GM18519 (cell line): ENCODE results near the gene RABL2B.

ENCODE experiments used
- ATAC-seq: cut with Tn5 transposase; IDR thresholded peaks from one replicate; pipeline ENCODE4 v1.9.1; 2021; ENCODE audit warnings: mild to moderate bottlenecking, moderate library complexity; ENCODE audit not compliant: unreplicated experiment, low FRiP score

The RABL2B gene

GRCh38 chr22:50724616-50725015, 58.8 kb downstream of the RABL2B start:
- no peak for ATAC-seq

GRCh38 chr22:50723991-50724390, 59.4 kb downstream of the RABL2B start:
- ATAC-seq = no peak

- ATAC-seq = no peak
Measured at GRCh38 chr22:50722716-50723428, 60.6 kb downstream of the RABL2B start.

GRCh38 chr22:50722048-50722701, 61.3 kb downstream of the RABL2B start:
- no peak for ATAC-seq

- ATAC-seq = no peak
Measured at GRCh38 chr22:50721257-50721844, 62.1 kb downstream of the RABL2B start.

- ATAC-seq = no peak
Measured at GRCh38 chr22:50720301-50721256, 62.9 kb downstream of the RABL2B start.

GRCh38 chr22:50719814-50720300, 63.6 kb downstream of the RABL2B start:
- ATAC-seq = no peak

- ATAC-seq = no peak
Measured at GRCh38 chr22:50718352-50718709, 65.1 kb downstream of the RABL2B start.

GRCh38 chr22:50717709-50718351, 65.6 kb downstream of the RABL2B start:
- ATAC-seq = no peak
